RPMI8226 (cell line): ENCODE data around the gene PRIM1.
"Not testable (repeated sequence)": the region's sequence is repeated elsewhere in the genome, so short reads cannot be mapped to it uniquely, and the experiment has no call there.

Experiments used
- DNase-seq: peaks from one replicate; pipeline ENCODE4 v3.0.0-alpha.2; 2015

PRIM1 gene

GRCh38 chr12:56751712-56752598 lies at the start of gene PRIM1:
Gene PRIM1 (minus strand): TSS chr12:56752323. CDS start chr12:56752298, 25 bp downstream.
- DNase-seq: peak; percentile 95

GRCh38 chr12:56800221-56800620 lies 48.1 kb upstream of the PRIM1 start:
- DNase-seq: no peak

GRCh38 chr12:56799345-56799744 lies 47.2 kb upstream of the PRIM1 start:
- DNase-seq: not testable (repeated sequence)

- DNase-seq: not testable (repeated sequence)
Measured at GRCh38 chr12:56795791-56796190, 43.7 kb upstream of the PRIM1 start.

GRCh38 chr12:56795046-56795562 lies 43.0 kb upstream of the PRIM1 start:
- DNase-seq: not testable (repeated sequence)

GRCh38 chr12:56793124-56793523 lies 41.0 kb upstream of the PRIM1 start:
- not testable (repeated sequence) for DNase-seq

- DNase-seq: no peak
Measured at GRCh38 chr12:56792678-56793077, 40.6 kb upstream of the PRIM1 start.

GRCh38 chr12:56789429-56789828 lies 37.3 kb upstream of the PRIM1 start:
- not testable (repeated sequence) for DNase-seq

GRCh38 chr12:56787498-56787897 lies 35.4 kb upstream of the PRIM1 start:
- no peak for DNase-seq

- DNase-seq: no peak
Measured at GRCh38 chr12:56785874-56786273, 33.8 kb upstream of the PRIM1 start.

GRCh38 chr12:56785141-56785865 lies 33.2 kb upstream of the PRIM1 start:
- no peak for DNase-seq

GRCh38 chr12:56781726-56782125 lies 29.6 kb upstream of the PRIM1 start:
- DNase-seq: no peak

GRCh38 chr12:56778756-56779155 lies 26.6 kb upstream of the PRIM1 start:
- no peak for DNase-seq

- no peak for DNase-seq
Measured at GRCh38 chr12:56776654-56777053, 24.5 kb upstream of the PRIM1 start.

GRCh38 chr12:56775638-56776037 lies 23.5 kb upstream of the PRIM1 start:
- DNase-seq: peak; percentile 30

- DNase-seq: no peak
Measured at GRCh38 chr12:56773113-56773512, 21.0 kb upstream of the PRIM1 start.

- no peak for DNase-seq
Measured at GRCh38 chr12:56772625-56773024, 20.5 kb upstream of the PRIM1 start.

GRCh38 chr12:56769868-56770267 lies 17.7 kb upstream of the PRIM1 start:
- no peak for DNase-seq

GRCh38 chr12:56768424-56768823 lies 16.3 kb upstream of the PRIM1 start:
- no peak for DNase-seq

GRCh38 chr12:56766535-56766934 lies 14.4 kb upstream of the PRIM1 start:
- peak; percentile 64 for DNase-seq

GRCh38 chr12:56763753-56764657 lies 11.9 kb upstream of the PRIM1 start:
- DNase-seq: no peak

GRCh38 chr12:56761812-56762211 lies 9.7 kb upstream of the PRIM1 start:
- no peak for DNase-seq

GRCh38 chr12:56760460-56760859 lies 8.3 kb upstream of the PRIM1 start:
- DNase-seq: no peak
